Esophagus muscularis mucosa (tissue), 4 donors: ENCODE results near the gene NMRAL1. TPM values are rescaled to one million over a fixed set of nuclear protein-coding genes. Genes with fewer than 3 reads are reported as not detected.

Experiments used
- DNase-seq: peaks from one replicate; pipeline ENCODE4 v3.0.0-alpha.2; 2017; ENCODE audit errors: extremely low spot score
- H3K27ac ChIP-seq, 4 donors: fragments of 200-600 bp; sonication (generic); replicated peaks in 1 of 4; 1 replicate in 3 of 4; 2 replicates in 1 of 4; pipeline ENCODE4 v1.5.1; 2016 to 2019; ENCODE audit warnings: mild to moderate bottlenecking in 1 of 4
- H3K27me3 ChIP-seq, 4 donors: fragments of 200-600 bp; sonication (generic); one replicate each; pipeline versions ENCODE4 v1.5.1 to v1.6.0; 2016 to 2019
- H3K36me3 ChIP-seq, 4 donors: fragments of 200-600 bp; sonication (generic); one replicate each; pipeline ENCODE4 v1.5.1; 2016 to 2019
- H3K4me1 ChIP-seq, 4 donors: fragments of 200-600 bp; sonication (generic); one replicate each; pipeline ENCODE4 v1.5.1; 2016 to 2019
- H3K4me3 ChIP-seq, 4 donors: fragments of 200-600 bp; sonication (generic); 1 replicate in 2 of 4; 2 replicates in 2 of 4; pipeline ENCODE4 v1.5.1; 2016 to 2019; ENCODE audit warnings: mild to moderate bottlenecking in 4 of 4, moderate library complexity in 1 of 4
- H3K9me3 ChIP-seq, 4 donors: fragments of 200-600 bp; sonication (generic); 1 replicate in 3 of 4; 2 replicates in 1 of 4; pipeline ENCODE4 v1.5.1; 2016 to 2019
- CTCF ChIP-seq, 3 experiments: fragments of 200-600 bp in 2 of 3; fragments of 450-650 bp in 1 of 3; sonication (generic) in 2 of 3; IDR thresholded peaks; one replicate each; pipeline ENCODE4 v1.5.1; 2017 to 2019; ENCODE audit warnings: antibody characterized with exemption in 3 of 3, mild to moderate bottlenecking in 2 of 3, moderate library complexity in 1 of 3
- EP300 ChIP-seq: sonication (generic); formaldehyde crosslinking; IDR thresholded peaks from one replicate; pipeline ENCODE4 v1.6.1; 2017; ENCODE audit warnings: antibody characterized with exemption
- POLR2A ChIP-seq: fragments of 450-650 bp; IDR thresholded peaks from one replicate; pipeline ENCODE4 v1.6.1; 2017; ENCODE audit warnings: antibody characterized with exemption, moderate library complexity, mild to moderate bottlenecking, low read depth
- POLR2AphosphoS5 ChIP-seq, 2 donors: sonication (generic); formaldehyde crosslinking; IDR thresholded peaks; one replicate each; pipeline ENCODE4 v1.6.1; 2017; ENCODE audit warnings: antibody characterized with exemption in 2 of 2
- WGBS: methylation state at CpG from one replicate; pipeline ENCODE4 v1.1.5; 2018; 5-methylcytosine and 5-hydroxymethylcytosine counted together
- intact Hi-C: fragments of 100-400 bp; cut with DNase I; formaldehyde crosslinking; loops from one replicate; pipeline ENCODE4 v1.15.1; 2023
- total RNA-seq, 4 donors: library from RNA; depleted of rRNA; stranded (reverse); fragments of >200 nt; gene quantifications; one replicate each; pipeline versions ENCODE4 v1.1.0 to v1.2.1, GENCODE V29; 2016

NMRAL1 gene
- total RNA-seq = 10 to 100 TPM; 29.1 to 50.0 (median 45.3) TPM

- Histone ChIP-seq H3K9me3 (no peaks in the 10 kb centered on the region), H3K27me3 (no peaks in the 10 kb centered on the region), H3K4me3 (peak within 1 kb of the TSS; percentile 69 to 87 (median 73)), H3K36me3 (peaks cover 0 to 9% (median 6%) of the 10 kb centered on the region in 4 donors), H3K27ac (peak within 1 kb of the TSS; percentile 80 to 88 (median 82)), H3K4me1 (peaks cover 34 to 50% (median 44%) of the 10 kb centered on the region in 4 donors)
- intact Hi-C loops = no loop called here
- DNase-seq = peak; percentile 98
- 8% methylated on average over 15 of the region's 60 CpGs for WGBS
- TF ChIP-seq POLR2AphosphoS5 (IDR thresholded peaks at IDR 0.05) = peak; percentile 83 to 90
- no peak for TF ChIP-seq EP300
- peak in 1 of 3 experiments; percentile 23 for TF ChIP-seq CTCF (IDR thresholded peaks at IDR 0.05)
Measured at GRCh38 chr16:4474192-4474961, at the start of gene NMRAL1. NMRAL1 (minus strand) TSS chr16:4474625; CDS start chr16:4474132, 493 bp downstream.

DNA sequence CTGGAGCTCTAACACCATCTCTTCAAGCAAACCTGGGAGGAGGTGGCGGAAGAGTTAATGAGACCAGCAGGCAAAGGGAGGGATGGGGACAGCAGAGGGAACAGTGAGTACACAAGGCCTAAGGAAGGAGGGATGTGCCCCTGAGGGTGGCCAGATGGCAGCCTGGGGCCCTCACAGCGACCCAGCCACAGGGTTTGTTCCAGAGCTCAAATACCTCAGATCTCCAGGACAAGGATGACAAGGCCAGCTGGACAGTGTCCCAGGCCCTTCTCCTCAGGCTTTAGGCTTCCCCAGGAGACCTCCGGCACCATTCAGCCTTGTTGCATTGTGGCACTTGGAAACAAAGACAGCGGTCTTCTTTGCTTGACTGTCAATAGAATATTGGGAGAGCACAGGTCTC, 49.3 kb upstream of the NMRAL1 start:
- no peak overlapping the region for H3K27ac ChIP-seq
- TF ChIP-seq POLR2AphosphoS5 (IDR thresholded peaks at IDR 0.05) (no peak), CTCF (IDR thresholded peaks at IDR 0.05) (no peak), EP300 (no peak), POLR2A (no peak)
- 98% methylated on average over 4 of the region's 4 CpGs for WGBS
- H3K27me3 ChIP-seq = no peaks in the 10 kb centered on the region
- H3K36me3 ChIP-seq = peaks cover 0 to 18% (median 6%) of the 10 kb centered on the region in 4 donors
- H3K4me3 ChIP-seq = no peak overlapping the region
- no peaks in the 10 kb centered on the region for H3K9me3 ChIP-seq
- peaks cover 21 to 45% (median 24%) of the 10 kb centered on the region in 4 donors for H3K4me1 ChIP-seq
- intact Hi-C loops = no loop called here
- DNase-seq = no peak

GRCh38 chr16:4522051-4522581, 47.7 kb upstream of the NMRAL1 start:
- Histone ChIP-seq H3K4me1 (peaks cover 24 to 42% (median 32%) of the 10 kb centered on the region in 4 donors), H3K36me3 (peaks cover 0 to 18% (median 6%) of the 10 kb centered on the region in 4 donors), H3K4me3 (no peak overlapping the region), H3K9me3 (no peaks in the 10 kb centered on the region), H3K27ac (peak overlapping the region in 1 of 4 donors; percentile 36), H3K27me3 (no peaks in the 10 kb centered on the region)
- no peak for TF ChIP-seq EP300
- TF ChIP-seq POLR2AphosphoS5 (IDR thresholded peaks at IDR 0.05) = no peak
- no peak for TF ChIP-seq CTCF (IDR thresholded peaks at IDR 0.05)
- no peak for TF ChIP-seq POLR2A
- intact Hi-C loops = no loop called here
- DNase-seq = no peak
- WGBS = 46% methylated on average over 5 of the region's 8 CpGs

- no peaks in the 10 kb centered on the region for H3K9me3 ChIP-seq
- H3K4me3 ChIP-seq = no peak overlapping the region
- H3K27me3 ChIP-seq = no peaks in the 10 kb centered on the region
- H3K27ac ChIP-seq = no peak overlapping the region
- no peak for TF ChIP-seq CTCF (IDR thresholded peaks at IDR 0.05)
- TF ChIP-seq EP300 = no peak
- TF ChIP-seq POLR2A = no peak
- TF ChIP-seq POLR2AphosphoS5 (IDR thresholded peaks at IDR 0.05) = no peak
- intact Hi-C loops = no loop called here
- peaks cover 31 to 46% (median 35%) of the 10 kb centered on the region in 4 donors for H3K4me1 ChIP-seq
- DNase-seq = no peak
- WGBS = 72% methylated on average over 7 of the region's 7 CpGs
- peaks cover 0 to 18% (median 6%) of the 10 kb centered on the region in 4 donors for H3K36me3 ChIP-seq
Measured at GRCh38 chr16:4520913-4521312, 46.5 kb upstream of the NMRAL1 start.
